Measurements from ENCODE around the gene ACKR2.
A peak's percentile ranks its signal among the peaks of the same experiment; 100 is the strongest.
"Not testable (repeated sequence)": the region's sequence is repeated elsewhere in the genome, so short reads cannot be mapped to it uniquely, and the experiment has no call there.

Gene ACKR2

GRCh38 chr3:42864321-42864950 is 55.2 kb downstream of the ACKR2 start:
- DNase-seq: no peak

GRCh38 chr3:42865256-42865655 is 56.0 kb downstream of the ACKR2 start:
- no peak for DNase-seq

- DNase-seq: no peak
These were observed 57.9 kb downstream of the ACKR2 start for GRCh38 chr3:42867138-42867537.

- no peak for DNase-seq
These were observed 59.6 kb downstream of the ACKR2 start for GRCh38 chr3:42868841-42869240.

- no peak for DNase-seq
These were observed 62.4 kb downstream of the ACKR2 start for GRCh38 chr3:42871592-42872196.

- no peak for DNase-seq
These were observed 63.5 kb downstream of the ACKR2 start for GRCh38 chr3:42872718-42873117.

GRCh38 chr3:42873221-42873982 is 64.2 kb downstream of the ACKR2 start:
- DNase-seq: no peak

GRCh38 chr3:42874749-42875148 is 65.5 kb downstream of the ACKR2 start:
- DNase-seq: no peak

- no peak for DNase-seq
These were observed 66.3 kb downstream of the ACKR2 start, which contains the start of gene CYP8B1 for GRCh38 chr3:42875325-42876151. Gene CYP8B1 (minus strand): TSS chr3:42875879. CDS start chr3:42875816, 63 bp downstream.

GRCh38 chr3:42876401-42876800 is 67.2 kb downstream of the ACKR2 start:
- no peak for DNase-seq

- no peak for DNase-seq
These were observed 67.9 kb downstream of the ACKR2 start for GRCh38 chr3:42876940-42877720.

- no peak for DNase-seq
These were observed 68.6 kb downstream of the ACKR2 start for GRCh38 chr3:42877881-42878280.

GRCh38 chr3:42880183-42880582 is 70.9 kb downstream of the ACKR2 start:
- no peak for DNase-seq

GRCh38 chr3:42880601-42881451 is 71.6 kb downstream of the ACKR2 start:
- peak; percentile 83 for DNase-seq

- not testable (repeated sequence) for DNase-seq
These were observed 74.1 kb downstream of the ACKR2 start for GRCh38 chr3:42883251-42883930.

GRCh38 chr3:42884324-42884723 is 75.1 kb downstream of the ACKR2 start:
- DNase-seq: no peak

GRCh38 chr3:42886294-42886822 is 77.1 kb downstream of the ACKR2 start:
- DNase-seq: no peak

GRCh38 chr3:42887084-42887483 is 77.8 kb downstream of the ACKR2 start:
- DNase-seq: no peak

GRCh38 chr3:42891042-42891441 is 81.8 kb downstream of the ACKR2 start:
- no peak for DNase-seq

GRCh38 chr3:42892169-42892568 is 82.9 kb downstream of the ACKR2 start:
- no peak for DNase-seq
